ENCODE data around the gene ZFPL1. TPM values are rescaled to one million over a fixed set of nuclear protein-coding genes. Genes with fewer than 3 reads are reported as not detected.

ZFPL1 gene
- polyA plus RNA-seq (ENCODE audit: insufficient read length) = 26.0 TPM
- long read RNA-seq, donor 1, transcript ZFPL1-201 (8 exons, 1,371 nt) = major isoform, 5 of 30 reads
- long read RNA-seq, donor 1, partial matches to known transcripts = 21 of 30 reads
- long read RNA-seq, donor 1, other reads (novel, unspliced or antisense) = 0 of 30 reads
- long read RNA-seq, donor 2, transcript ZFPL1-203 (2 exons, 478 nt) = major isoform, 5 of 19 reads
- long read RNA-seq, donor 2, partial matches to known transcripts = 10 of 19 reads
- long read RNA-seq, donor 2, other reads (novel, unspliced or antisense) = 0 of 19 reads
- long read RNA-seq, donor 3, transcript ZFPL1-201 (8 exons, 1,371 nt) = major isoform, 8 of 9 reads
- long read RNA-seq, donor 3, partial matches to known transcripts = 0 of 9 reads
- long read RNA-seq, donor 3, other reads (novel, unspliced or antisense) = 0 of 9 reads
- long read RNA-seq, donor 4 = 0 reads
- long read RNA-seq, donor 5, transcript ZFPL1-201 (8 exons, 1,371 nt) = major isoform, 10 of 17 reads
- long read RNA-seq, donor 5, transcript ZFPL1-203 (2 exons, 478 nt) = minor isoform, 6 of 17 reads
- long read RNA-seq, donor 5, partial matches to known transcripts = 0 of 17 reads
- long read RNA-seq, donor 5, other reads (novel, unspliced or antisense) = 0 of 17 reads
- long read RNA-seq, donor 6, transcript ZFPL1-201 (8 exons, 1,371 nt) = major isoform, 7 of 14 reads
- long read RNA-seq, donor 6, transcript ZFPL1-203 (2 exons, 478 nt) = minor isoform, 5 of 14 reads
- long read RNA-seq, donor 6, partial matches to known transcripts = 0 of 14 reads
- long read RNA-seq, donor 6, other reads (novel, unspliced or antisense) = 0 of 14 reads
- long read RNA-seq, donor 7, transcript ZFPL1-203 (2 exons, 478 nt) = minor isoform, 5 of 29 reads
- long read RNA-seq, donor 7, transcript ZFPL1-201 (8 exons, 1,371 nt) = major isoform, 12 of 29 reads
- long read RNA-seq, donor 7, partial matches to known transcripts = 12 of 29 reads
- long read RNA-seq, donor 7, other reads (novel, unspliced or antisense) = 0 of 29 reads
- long read RNA-seq, donor 8, partial matches to known transcripts = 0 of 6 reads
- long read RNA-seq, donor 8, other reads (novel, unspliced or antisense) = 0 of 6 reads

DNA sequence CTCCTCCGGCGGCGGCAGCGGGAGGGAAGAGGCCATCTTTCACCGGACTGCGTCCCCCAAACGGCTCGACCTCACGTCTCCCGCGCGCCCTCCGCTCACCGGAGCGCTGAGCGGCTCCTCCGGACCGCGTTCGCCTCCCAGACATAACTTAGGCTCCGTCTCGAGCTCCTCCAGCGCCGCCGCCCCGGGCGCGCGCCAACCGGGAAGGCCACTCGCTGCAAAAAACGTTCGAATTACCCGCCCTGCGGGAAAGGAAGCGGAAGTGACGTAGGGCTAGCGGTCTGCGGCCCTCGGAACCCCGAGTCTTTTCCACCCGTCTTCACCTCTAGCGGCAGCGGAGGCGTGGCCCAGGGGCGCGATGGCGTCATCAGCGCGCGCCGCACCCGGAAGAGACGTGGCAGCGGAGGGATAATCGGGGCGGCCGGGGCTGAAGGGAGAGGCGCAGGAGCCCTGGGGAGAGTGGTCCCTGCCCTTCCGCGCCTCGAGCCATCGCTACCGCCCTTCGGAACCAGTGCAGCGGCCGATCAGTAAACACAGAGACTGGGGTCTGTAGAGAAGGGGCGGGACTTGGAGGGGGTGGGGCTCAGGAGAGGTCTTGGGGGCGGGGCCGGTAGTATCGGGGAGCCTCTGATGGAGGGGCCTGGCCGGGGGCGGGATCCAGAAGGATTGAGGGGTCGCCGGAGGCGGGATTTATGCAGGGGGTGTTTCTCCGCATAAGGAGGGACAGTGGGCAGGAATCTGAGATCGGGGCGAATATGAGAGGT is at the start of gene ZFPL1, which contains the start of gene CDCA5:
TSS of gene ZFPL1 (plus strand) at position 389 of the 764 bp plus-strand sequence. CDS start 477 bp downstream, outside the sequence.
TSS of gene CDCA5 (minus strand) at position 207 of the 764 bp plus-strand sequence. CDS start at position 145, 62 bp downstream.
- DNase-seq = peak; percentile 96

DNA sequence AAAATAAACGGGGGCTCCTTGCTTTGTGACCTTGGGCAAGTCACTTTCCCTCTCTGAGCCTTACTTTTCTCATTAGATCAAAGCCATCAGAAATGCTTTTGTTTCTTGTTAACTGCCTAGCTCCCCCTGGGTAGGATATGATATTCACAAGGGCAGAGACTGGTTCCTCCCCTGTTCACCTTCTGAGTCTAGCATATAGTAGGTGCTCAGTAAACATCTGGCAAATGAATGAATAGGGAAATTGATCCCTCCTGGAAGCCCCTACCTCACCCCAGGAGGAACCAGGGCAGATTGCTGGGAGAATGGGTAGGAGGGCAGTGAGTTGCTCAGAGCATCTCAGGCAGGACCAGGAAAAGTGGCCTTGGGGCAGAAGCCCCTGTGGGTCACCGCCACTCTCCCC is 49.6 kb upstream of the ZFPL1 start:
- DNase-seq = no peak

DNA sequence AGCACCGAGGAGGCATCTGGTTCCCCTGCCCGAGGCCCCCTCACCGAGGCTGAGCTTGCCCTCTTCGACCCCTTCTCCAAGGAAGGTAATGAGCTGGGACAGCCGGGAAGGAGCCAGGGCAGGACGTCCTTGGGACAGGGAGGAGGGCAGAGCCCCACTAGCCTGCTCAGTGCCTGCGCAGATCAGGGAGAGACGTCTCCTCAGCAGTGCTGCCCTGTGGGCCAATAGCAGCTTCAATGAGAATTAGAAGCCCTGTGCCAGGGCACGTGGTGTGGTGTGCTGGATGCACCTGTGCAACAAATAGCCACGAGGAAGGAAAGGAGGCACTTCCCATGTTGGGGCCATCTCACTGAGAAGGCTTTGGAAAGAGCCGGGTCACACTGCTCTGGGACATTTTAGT is 48.4 kb upstream of the ZFPL1 start:
- no peak for DNase-seq

DNA sequence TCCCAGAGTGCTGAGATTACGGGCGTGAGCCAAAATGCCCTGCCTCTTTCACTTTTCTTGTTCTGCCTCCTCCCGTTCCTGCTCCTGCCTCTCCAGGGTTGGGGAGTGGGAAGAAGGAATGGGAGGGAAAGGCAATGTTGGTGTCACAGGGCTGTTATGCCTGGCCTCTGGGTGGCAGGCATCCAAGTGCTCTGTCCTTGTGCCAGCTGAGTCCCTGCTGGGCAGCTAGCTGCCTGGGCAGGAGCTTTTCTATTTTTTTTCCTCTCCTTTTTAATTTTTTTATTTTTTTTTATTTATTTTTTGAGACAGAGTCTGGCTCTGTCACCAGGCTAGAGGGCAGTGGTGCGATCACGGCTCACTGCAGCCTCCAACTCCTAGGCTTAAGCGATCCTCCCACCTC is 47.1 kb upstream of the ZFPL1 start:
- DNase-seq = no peak

DNA sequence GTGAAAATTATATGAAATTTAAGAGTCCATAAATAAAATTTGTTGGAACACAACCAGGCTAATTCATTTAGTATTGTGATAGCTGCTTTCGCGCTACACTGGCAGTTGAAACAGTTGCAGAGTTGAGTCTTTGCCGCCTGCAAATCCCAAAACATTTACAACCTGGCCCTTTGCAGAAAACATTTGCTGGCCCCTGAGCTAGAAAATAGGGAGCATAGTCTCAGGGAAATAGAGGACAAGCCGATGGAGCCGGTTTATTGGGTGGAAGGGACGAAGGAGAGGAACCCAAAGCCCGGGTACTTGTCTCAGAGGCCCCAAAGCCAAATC is 43.5 kb upstream of the ZFPL1 start:
- DNase-seq = no peak

DNA sequence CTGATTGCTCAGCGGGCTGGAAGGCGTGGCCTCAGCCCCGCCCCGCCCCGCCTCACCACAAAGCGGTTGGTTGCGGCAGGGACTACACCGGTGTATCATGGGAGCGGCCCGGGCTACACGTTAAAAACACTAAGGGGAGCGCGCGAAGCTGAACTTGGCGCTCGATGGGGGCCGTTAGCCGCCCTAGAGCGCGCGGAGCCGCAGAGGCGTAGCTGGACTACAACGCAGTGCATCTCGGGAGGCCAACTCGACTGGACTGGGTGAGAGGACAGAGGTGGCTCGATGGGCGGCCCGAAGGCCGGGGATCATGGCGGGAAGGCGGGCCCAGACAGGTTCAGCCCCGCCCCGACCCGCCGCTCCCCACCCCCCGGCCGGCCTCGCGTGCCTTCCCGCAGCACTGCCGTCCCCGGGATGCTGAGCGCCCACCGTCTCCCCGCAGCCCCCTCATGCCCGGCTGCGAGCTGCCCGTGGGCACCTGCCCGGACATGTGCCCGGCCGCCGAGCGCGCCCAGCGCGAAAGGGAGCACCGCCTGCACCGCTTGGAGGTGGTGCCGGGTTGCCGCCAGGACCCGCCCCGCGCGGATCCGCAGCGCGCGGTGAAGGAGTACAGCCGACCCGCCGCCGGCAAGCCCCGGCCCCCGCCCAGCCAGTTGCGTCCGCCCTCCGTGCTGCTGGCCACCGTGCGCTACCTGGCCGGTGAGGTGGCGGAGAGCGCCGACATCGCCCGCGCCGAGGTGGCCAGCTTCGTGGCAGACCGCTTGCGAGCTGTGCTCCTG is 43.0 kb upstream of the ZFPL1 start, which contains the start of gene SAC3D1:
TSS of gene SAC3D1 (plus strand) at position 364 of the 776 bp plus-strand sequence. CDS start at position 447, 83 bp downstream.
- peak; percentile 90 for DNase-seq

DNA sequence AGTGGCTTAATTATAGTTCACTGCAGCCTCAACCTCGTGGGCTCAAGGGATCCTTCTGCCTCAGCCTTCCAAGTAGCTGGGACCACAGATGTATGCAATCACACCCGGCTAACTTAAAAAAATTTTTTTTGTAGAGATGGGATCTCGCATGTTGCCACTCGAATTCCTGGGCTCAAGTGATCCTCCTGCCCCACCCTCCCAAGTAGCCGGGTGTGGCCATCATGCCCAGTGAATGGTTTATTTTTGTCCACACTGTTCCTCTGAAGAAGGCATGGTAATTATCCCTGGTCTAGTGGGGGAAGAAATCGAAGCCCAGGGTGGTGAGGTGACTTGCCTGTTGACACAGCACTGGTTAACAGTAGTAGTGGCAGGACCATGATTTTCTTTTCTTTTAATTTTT is 41.1 kb upstream of the ZFPL1 start:
- no peak for DNase-seq

DNA sequence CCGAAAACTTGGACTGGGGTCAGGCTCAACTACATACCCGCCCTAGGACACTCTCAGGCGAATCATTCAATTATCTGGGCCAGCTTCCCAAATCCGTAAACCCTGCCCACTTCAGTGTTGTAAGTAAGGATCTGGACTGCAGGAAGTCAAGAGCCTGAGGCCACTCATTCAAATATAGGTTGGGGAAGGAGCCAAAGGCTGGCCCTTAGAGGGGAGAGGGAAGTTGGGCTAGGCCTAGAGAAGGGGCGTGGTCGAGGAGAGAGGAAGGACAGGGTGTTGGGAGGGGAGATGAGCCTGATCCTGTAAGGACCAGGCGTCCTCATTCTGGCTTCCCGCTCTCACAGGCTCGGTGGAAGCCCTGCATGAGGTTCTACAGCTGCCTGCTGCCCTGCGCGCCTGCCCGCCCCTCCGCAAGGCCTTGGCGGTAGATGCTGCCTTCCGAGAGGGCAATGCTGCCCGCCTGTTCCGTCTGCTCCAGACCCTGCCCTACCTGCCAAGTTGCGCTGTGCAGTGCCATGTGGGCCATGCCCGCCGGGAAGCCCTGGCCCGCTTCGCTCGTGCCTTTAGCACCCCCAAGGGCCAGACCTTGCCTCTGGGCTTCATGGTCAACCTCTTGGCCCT is 40.0 kb upstream of the ZFPL1 start:
- DNase-seq = no peak

DNA sequence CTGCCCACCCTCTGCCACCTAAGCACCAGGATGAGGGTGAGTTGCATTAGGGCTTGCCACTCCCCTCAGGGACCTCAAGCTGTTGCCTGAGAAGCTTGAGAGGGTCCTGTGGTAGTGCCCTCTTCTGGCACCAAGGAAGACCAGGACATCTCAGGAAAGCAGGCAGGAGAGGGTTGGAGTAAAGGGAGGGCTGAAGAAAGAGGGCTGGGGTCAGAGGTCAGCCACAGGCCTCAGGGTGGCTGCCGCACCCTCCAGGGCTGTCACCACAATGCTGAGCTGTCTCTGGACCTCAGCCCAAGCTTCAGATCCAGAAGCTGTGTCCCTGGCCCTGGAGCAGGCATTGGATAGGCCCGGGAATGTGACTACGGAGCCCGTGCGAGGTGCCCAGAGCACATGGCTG is 39.0 kb upstream of the ZFPL1 start:
- DNase-seq = no peak

DNA sequence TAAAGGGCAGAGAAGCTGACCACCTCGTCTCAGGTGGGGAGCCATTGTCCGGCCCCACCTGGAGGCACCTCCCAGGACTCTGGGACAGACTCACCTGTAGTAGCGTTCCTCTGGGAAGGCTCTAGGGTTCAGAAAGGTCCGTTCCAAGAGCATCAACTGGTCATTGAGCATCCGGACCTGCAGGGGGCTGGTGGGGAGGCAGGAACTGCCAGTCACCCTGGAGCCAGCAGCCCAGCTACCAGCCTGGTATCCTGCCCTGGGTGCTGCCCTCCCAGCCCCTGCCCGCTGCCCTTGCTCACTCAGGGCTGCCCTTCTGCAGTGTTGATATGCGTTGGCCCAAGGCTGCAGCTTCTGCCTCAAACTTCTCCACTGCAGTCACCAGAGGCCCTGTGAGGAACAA is 38.3 kb upstream of the ZFPL1 start:
- DNase-seq = no peak

DNA sequence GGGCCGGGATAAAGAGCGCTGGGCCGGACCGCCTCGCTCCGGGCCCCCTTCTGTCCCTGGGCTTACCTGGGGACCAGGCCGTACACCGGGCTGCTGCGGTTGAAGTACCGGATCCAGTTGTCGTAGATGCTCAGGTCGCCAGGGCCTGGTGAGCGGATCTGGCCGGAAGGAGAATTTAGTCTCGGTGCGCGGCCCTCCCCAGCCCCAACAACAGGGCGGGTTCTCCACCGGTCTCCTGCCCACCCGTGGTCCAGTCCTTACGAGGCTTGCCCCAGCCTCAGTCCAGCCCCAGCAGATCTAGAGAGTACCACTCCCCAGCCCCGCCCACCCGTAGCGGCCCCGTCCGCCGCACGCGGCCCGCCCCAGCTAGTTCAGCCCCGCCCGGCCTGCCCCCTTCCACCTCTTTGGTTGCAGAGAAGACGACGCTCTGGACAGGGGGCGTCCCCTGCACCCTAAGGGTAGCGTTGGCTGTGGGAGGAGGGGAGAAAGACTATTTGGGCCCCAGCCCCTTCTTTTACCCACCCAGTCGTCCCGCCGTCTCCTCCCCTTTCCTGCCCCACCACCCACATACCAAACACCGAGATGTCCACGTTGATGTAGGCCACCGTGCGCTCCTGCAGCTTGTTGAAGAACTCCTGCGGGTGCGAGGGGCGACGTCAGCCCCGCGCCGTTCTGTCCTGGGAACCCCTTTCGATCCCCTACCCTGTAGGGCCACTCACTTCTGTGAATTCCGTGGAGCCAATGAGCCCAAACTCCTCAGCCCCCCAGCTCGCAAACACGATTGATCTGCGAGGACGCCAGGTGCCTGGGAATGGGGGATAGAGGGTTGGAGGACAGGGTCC is 36.2 kb upstream of the ZFPL1 start:
- DNase-seq = no peak

DNA sequence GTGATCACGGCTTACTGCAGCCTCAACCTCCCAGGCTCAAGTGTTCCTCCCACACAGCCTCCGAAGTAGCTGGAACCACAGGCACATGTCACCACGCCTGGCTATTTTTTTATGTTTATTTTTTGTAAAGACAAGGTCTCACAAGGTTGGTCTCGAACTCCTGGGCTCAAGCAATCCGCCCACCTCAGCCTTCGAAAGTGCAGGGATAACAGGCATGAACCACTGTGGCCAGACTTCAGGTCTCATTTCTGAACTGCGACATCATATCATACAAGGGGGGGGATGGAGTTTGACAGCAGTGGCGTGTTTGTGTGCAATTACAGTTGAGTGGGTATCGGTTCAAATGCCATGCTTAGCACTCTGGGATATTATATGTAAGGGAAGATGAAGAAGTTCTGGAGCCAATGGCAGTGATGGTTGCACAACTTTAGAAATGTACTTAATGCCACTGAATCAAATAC is 32.6 kb upstream of the ZFPL1 start:
- DNase-seq = no peak

DNA sequence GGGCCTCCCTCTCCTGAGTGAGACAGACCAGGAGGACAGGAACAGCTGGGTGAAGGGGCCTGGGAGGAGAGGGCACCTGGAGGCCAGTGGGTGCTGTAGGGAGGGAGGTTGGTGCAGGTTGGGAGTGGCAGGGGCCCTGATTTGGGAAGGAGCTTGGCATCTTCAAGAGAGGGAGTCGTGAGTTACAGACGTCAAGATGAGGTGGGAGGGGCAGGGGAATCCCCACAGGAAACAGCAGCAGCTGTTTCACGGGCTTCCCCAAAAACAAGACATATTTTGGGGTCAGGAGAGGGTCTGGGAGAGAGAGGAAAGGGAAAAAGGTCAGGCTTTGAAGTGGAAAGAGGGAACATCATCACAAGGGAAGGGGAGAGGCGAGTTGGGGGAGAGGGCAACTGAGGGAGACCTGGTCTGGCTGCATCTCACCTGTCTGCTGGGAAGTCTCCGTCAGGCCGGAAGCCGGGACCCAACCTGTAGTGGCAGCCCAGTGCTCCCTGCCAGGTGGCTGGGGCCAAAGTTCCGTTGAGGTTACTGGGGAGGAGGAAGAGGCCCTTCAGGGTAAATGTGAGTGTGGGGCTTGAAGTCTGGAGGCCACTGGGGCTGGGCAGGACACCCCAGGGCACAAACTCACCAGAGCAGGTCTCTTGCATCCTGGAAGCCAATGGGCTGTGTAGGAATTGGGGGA is 30.1 kb upstream of the ZFPL1 start:
- DNase-seq = no peak

DNA sequence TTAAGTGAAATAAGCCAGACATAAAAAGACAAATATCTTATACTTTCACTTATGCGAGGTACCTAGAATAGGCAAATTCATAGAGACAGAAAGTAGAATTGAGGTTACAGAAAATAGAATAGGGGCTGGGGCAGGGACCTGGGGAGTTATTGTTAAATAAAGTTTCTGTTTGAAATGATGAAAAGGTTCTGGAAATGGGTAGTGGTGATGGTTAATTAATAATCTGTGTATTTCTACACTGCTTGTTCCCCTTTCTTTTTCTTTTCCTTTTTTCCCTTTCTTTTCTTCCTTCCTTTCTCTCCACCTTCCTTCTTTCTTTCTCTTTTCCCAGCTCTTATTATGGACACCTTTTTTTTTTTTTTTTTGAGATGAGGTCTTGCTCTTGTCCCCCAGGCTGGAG is 28.5 kb upstream of the ZFPL1 start:
- no peak for DNase-seq

DNA sequence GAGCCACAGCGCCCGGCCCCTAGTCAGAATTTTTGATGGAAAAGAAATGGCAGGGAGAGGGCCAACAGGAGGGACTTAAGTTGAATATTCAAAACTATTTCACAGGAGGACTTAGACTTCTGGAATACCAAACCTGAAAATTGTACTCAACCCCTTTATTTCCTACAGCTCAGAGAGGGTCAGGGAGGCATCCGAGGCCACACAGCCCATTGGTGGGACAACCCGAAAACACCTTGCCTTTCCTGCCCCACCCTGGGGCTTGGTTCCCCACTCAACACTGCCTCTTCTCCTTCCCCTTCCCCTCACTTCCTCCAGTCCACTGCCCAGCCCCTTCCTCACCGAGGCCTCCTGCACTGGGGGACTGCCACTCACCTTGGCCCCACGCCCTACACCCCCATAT is 27.0 kb upstream of the ZFPL1 start:
- DNase-seq = no peak

DNA sequence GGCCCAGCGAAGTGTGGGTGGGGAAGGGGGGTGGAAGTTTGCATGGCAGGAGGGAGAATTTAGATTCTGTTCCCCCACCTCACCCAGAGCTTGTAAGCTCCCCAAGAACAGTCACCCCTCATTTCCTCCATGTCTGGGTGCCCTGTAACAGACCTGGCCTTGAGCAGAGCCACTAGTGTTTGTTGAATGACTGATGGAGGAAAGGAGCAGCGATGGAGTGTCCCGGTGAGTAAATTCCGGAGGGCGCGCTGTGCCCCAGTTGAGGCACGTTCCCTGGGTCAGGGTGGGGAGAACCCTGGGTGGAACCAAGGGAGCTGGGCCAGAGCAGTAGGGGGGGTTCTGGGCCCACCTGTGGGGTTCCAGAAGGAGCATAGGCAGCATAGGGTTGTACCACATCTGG is 26.5 kb upstream of the ZFPL1 start:
- DNase-seq = no peak

DNA sequence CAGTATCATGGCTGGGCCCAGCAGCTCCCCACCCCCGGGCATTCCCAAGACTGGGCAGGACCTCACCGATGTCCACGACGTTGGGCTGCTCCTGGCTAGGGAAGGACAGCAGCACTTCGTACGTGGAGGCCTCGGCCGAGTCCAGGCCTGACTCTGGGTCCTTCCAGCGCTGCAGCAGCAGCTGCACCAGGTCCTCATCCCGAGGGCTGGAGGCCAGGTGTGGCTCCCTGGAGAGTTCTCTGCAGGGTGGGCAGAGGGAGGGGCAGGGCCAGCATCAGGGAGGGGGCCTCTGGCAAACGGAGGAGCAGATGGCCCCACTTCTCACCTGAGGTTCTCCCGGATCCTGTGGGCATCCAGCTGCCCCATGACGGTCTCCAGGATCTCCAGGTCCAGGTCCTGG is 26.0 kb upstream of the ZFPL1 start:
- no peak for DNase-seq

DNA sequence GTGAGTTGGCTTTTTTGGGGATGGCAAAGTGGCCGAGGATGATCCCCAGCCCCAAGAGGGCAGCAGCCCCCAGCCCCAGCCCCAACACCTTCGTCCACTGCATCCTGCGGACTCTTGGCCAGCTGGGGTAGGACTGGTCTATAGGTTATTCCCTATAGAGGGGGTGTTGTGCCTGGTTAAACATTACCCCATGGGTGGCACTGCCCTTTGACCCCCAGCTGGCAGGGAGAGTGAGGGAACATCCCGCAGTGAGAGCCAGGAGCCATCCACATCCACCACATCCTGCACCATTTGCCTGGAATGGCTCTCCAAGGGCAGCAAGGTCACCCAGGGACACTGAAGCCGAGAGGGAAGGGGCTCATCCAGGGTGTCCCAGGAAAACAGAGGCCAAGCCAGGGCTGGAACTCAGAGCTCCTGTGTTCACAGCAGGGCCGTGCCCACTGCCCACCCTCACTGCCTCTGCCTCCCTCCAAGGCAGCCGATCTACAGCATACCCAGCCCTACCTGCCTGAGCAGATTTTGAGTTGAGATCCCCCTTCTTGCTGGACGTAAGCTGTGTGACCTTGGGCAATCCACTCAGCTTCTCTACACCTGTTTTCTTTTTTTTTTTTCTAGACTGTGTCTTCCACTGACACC is 25.5 kb upstream of the ZFPL1 start, which contains the start of gene NAALADL1:
TSS of gene NAALADL1 (minus strand) at position 135 of the 636 bp plus-strand sequence. CDS start at position 103, 32 bp downstream.
- no peak for DNase-seq

All from left kidney (tissue), 8 donors.